GM19025 (cell line): ENCODE results near the gene LHCGR.
"Not testable (repeated sequence)": the region's sequence is repeated elsewhere in the genome, so short reads cannot be mapped to it uniquely, and the experiment has no call there.

Source experiments
- ATAC-seq: cut with Tn5 transposase; IDR thresholded peaks from one replicate; pipeline ENCODE4 v1.9.1; 2021; ENCODE audit warnings: mild to moderate bottlenecking, low read depth, moderate library complexity; ENCODE audit not compliant: unreplicated experiment

Gene LHCGR

GRCh38 chr2:48749291-48750127 is 6.0 kb downstream of the LHCGR start:
- ATAC-seq = no peak

GRCh38 chr2:48747319-48747718 is 8.2 kb downstream of the LHCGR start:
- ATAC-seq = no peak

GRCh38 chr2:48739236-48739635 is 16.3 kb downstream of the LHCGR start:
- ATAC-seq = not testable (repeated sequence)

- no peak for ATAC-seq
These were observed 16.7 kb downstream of the LHCGR start for GRCh38 chr2:48738806-48739205.

- no peak for ATAC-seq
These were observed 19.3 kb downstream of the LHCGR start for GRCh38 chr2:48736251-48736650.

GRCh38 chr2:48734576-48735303 is 20.8 kb downstream of the LHCGR start:
- no peak for ATAC-seq

- no peak for ATAC-seq
These were observed 22.4 kb downstream of the LHCGR start for GRCh38 chr2:48733067-48733503.

- ATAC-seq = no peak
These were observed 26.7 kb downstream of the LHCGR start for GRCh38 chr2:48728840-48729239.

- no peak for ATAC-seq
These were observed 27.2 kb downstream of the LHCGR start for GRCh38 chr2:48728295-48728694.

- ATAC-seq = no peak
These were observed 28.0 kb downstream of the LHCGR start for GRCh38 chr2:48727560-48727959.

- ATAC-seq = no peak
These were observed 29.6 kb downstream of the LHCGR start for GRCh38 chr2:48725696-48726494.

- ATAC-seq = no peak
These were observed 31.2 kb downstream of the LHCGR start for GRCh38 chr2:48724278-48724677.

- ATAC-seq = no peak
These were observed 32.4 kb downstream of the LHCGR start for GRCh38 chr2:48723129-48723528.

- ATAC-seq = no peak
These were observed 33.1 kb downstream of the LHCGR start for GRCh38 chr2:48722391-48722790.

GRCh38 chr2:48721158-48721557 is 34.4 kb downstream of the LHCGR start:
- no peak for ATAC-seq

- no peak for ATAC-seq
These were observed 35.9 kb downstream of the LHCGR start for GRCh38 chr2:48719480-48720177.

GRCh38 chr2:48717846-48718245 is 37.7 kb downstream of the LHCGR start:
- ATAC-seq = no peak

GRCh38 chr2:48715956-48716355 is 39.6 kb downstream of the LHCGR start:
- no peak for ATAC-seq

GRCh38 chr2:48715042-48715899 is 40.3 kb downstream of the LHCGR start:
- no peak for ATAC-seq
